ENCODE results near the gene STAMBPL1.

STAMBPL1 gene

DNA sequence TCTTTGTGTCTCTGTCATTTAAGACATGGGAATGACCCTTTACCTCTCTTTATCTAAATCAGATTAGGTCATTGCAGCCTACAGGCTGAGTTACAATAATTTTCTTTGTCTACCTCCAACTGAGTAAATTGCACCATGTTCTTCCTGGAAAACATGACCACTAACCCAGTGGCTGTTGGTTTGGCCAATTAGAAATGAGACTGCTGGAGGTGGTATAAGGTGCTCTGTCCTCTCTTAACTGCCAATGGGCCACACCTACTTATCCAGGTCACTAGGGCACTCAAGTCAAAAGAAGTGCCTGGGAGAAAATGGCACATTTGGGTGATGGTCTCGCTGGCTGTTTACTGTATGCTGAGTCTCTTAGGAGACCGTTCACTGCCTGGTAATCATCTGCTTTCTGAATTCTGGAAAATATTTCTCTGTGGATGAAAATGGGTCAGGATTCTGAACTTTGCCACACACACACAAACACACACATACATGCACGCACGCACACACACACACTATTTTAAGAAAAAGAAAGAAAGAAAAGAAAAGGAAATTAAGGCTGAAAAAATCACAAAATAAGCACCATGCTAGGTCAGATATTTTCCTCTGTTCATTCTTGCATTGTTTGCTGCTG lies 16.4 kb downstream of the STAMBPL1 start:
- no peak for FAIRE-seq

DNA sequence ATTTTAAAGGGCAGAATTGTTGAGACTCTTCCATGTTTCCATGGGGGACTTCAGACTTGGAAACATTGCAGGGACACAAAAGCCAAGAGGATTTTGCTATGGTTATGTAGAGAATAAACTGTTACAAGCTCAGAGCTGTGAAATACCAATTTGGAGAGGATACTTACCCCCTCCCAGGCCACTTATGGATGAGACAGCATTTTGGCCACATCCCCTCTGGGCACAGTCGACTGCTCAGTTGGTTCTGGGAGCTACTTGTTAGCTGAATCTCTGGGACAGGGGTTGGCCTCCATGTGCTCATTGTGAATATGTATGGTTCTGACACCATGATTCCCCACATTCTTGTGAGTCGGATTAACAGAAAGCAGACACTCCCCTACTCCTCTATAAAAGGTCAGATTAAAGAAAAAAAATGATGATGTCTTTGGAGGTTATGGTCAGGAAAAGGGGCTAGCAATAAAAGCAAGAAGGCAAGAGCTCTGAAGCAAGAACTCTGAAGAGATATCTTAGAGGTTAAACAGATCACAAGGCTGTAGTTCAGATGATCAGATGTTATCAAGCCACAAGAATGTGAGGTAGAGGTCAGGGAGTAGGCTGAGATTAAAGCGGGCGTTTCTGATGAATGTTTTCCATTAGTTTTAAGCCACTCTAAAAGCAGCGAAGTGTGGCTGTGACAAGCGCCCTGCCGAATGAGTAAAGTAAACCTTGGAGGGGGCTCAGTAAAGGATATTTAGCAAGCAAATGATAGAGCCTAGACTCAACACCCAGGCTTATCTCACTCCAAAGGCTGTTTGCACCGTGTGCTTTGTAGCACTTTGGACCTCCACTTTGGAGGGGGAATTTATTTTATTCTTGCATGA lies 17.2 kb downstream of the STAMBPL1 start:
- no peak for FAIRE-seq

DNA sequence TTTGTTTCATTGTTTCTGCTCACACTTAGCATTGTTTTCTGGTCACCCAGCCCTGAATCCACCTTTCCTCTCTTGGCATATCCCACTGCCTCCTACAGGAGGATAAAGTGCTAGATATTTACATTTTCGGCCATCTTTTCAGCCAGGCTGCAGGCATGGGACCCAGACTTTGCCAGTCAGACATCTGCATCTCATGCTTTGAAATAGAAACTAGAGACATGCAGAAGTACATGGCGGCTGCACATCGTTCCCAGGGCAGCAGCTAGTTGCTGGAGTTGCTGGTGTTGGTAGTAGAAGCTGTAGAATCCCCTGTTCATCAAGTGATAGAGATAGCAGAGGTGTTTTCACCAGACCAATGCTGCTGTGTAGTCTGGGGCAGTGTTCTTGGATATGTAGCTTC lies 18.7 kb downstream of the STAMBPL1 start:
- FAIRE-seq: no peak

DNA sequence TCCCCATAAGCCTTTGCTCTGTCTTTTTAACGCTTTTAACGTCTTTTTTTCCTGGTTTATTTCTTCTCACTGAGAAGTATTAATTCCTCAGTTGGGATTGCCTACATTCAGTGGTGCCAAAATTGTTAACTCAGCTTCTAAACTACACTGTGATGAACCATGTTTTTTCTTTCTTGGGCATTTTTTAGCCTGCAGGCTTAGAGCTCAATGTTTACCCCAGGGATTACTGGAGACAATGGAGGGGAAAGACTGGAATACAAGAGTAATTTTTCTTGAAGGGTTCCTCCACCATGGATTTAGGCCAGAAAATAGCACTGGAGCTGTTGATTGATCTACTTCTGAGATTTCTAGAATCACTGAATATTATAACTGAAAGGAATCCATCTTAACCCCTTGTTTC lies 19.8 kb downstream of the STAMBPL1 start:
- no peak for FAIRE-seq

DNA sequence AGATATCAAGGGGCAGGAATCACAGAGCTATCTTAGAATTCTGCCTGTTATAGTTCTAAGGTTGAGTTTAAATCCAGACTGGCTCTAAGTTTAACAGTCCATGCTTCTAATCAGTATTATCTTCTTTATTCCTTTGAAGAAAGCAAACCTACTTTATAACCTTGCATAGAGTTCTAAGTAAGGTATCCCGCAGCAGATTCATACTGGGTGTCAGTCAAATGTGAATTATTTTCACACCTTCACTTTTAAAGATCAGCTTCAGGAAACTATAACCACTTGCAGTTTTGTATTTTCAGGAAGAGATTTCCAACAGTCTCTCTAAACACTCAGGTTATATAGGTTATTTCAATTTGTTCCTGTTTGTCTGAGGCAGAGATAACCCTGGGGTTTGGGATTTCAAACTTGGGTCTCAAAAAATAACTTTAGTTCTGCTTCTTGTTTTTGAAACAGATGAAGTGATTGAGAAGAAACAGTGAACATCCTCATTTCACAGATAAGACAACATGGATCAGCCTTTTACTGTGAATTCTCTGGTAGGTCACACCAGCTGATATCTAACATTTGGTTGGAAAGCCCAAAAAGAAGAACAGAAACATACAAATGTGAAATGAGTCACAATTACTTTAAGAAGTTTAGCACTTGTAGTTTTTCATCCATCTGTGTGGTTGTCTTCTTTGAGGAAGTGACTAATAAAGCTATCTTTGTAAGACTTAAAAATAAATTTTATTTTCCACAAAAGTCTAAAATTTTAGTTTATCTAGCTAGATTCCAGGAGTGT lies 21.4 kb downstream of the STAMBPL1 start:
- no peak for FAIRE-seq

DNA sequence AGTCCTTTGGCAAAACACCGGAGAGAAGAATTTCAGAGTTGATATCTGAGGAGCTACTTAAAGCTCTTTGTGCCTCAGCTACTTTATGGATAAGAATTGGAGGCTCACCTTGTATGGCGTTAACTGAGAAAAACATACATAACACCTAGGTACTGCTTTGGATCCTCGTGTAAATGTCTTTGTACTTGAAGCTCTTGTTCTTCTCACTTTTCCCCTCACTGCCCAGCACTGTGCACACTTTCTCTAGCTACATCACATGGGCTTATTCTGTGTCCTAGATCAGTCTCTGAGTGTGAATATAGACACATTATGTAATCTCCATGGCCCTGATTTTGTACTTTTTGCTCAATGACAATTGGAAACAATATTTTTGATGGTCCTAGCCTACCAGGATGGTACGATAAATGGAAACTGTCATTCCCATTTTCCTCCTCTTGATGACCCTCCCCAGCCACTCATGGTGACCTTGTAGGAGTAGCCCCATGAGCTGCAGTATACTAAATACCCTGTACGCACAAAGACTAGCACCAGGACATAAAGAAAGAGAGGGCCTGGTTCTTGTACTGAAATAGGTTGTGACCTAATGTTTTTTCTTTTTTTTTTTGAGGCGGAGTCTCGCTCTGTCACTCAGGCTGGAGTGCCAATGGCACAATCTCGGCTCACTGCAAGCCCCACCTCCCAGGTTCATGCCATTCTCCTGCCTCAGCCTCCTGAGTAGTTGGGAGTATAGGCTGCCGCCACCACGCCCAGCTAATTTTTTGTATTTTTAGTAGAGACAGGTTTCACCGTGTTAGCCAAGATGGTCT lies 22.1 kb downstream of the STAMBPL1 start:
- FAIRE-seq: no peak

DNA sequence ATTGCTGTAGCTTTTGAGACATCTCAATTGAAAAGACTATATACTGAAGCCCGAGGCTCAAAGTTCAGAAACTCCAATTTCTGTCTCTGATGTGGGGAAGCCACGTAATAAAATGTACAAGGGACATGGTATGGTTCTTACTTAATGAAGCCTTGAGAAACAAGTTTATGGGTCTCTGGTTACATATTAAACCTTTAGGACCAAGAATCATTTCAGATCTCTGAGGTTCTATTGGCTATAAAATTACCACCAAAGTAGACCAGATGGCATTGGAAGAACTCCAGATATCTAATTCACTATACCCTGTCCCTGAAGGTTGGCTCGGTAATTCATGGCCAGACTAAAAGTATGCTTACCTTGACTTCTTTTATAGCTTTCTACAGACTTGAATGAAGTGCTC lies 23.7 kb downstream of the STAMBPL1 start:
- no peak for FAIRE-seq

DNA sequence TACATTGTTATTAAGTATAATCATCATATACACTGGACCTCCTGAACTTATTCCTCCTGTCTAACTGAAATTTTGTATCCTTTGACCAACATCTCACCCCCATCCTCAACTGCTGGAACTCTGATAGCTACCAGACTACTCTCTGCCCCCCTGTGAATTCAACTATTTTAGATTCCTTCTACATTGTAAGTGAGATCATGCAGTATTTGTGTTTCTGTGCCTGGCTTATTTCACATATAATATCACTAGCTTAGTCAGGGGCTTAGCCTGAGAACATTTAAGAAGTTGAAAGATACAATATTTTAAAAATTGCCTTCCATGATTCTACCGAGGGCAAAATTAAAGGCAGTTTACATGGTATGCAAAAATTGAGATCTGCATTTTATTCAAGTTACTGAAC lies 26.9 kb downstream of the STAMBPL1 start:
- FAIRE-seq: no peak

DNA sequence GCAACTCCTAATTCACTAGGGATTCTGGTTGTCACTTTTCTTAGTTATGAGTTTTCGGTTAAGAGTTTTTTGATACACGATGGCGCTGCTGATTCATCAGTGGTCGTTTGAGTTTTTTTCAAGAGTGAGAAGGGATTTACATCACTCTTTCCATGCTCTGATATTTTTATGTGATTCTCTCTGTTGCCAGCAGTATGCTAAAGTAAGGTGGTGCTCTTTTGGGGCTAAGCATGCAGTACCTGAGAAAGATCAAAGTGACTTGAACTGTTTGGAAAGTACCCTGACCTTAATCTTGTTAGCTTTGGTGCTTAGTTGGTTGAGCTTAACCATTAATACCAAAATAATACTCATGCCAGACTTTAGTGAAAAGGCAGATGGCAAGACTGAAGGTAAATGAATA lies 28.1 kb downstream of the STAMBPL1 start:
- FAIRE-seq: no peak

DNA sequence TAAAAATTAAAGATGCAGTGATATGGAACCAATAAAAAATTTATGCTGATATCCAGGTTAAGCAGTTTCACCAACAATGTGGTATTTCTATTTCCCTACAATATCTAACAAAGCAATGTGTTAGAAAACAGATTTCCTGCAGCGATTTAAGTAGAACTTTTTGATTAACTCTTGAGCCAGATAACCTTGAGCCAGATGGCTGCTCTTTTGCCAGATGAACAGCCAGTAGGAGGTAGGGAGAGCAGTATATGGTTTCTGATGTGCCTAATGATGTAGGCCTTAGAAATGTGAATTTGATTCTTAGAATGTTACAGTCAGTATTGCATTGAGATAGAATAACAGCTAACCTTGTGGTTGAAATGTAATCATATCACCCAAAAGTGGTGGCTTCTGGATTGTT lies 31.1 kb downstream of the STAMBPL1 start:
- no peak for FAIRE-seq

DNA sequence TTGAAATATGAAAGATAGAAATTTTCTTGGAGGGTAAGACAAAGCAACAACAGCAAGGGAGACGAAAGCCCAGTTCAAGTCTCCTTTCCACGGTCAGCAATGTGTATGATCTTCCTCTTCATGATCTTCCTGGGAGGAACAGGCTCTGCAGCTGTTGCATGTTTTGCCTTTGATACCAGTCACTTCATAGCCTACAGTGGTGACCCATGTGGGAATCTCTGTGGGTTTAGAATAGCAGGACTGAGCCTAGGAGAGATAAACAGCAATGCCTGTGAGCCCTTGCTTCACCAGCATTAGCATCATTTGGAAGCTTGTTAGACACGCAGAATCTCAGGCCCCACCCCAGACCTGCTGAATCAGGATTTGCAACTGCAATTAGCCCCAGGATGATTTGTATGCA lies 31.8 kb downstream of the STAMBPL1 start:
- no peak for FAIRE-seq

DNA sequence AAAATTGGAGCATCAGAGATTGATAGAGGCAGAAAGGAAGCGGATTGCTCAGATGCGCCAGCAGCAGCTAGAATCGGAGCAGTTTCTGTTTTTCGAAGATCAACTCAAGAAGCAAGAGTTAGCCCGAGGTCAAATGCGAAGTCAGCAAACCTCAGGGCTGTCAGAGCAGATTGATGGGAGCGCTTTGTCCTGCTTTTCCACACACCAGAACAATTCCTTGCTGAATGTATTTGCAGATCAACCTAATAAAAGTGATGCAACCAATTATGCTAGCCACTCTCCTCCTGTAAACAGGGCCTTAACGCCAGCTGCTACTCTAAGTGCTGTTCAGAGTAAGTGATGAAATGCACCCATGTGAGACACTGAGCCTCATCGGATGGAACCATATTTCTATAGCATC lies 33.1 kb downstream of the STAMBPL1 start:
- FAIRE-seq: no peak

DNA sequence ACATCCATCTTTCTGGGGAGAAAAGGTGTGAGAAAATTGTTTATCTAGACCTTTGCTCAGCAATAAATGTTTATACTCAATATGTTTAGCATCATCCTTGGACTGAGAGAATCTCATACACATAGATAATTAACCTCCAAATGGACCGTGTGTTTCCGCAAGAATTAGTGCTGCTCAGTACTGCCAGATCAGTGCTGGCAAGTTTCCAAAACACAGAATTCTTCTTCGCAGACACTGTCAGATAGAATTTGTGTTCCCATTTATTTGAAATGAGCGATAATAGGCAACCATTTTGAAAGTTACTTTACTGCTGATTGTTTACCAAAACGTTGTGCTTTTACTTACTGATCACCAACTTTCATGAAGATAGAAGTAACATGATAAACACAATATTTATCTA lies 33.7 kb downstream of the STAMBPL1 start:
- FAIRE-seq: no peak

DNA sequence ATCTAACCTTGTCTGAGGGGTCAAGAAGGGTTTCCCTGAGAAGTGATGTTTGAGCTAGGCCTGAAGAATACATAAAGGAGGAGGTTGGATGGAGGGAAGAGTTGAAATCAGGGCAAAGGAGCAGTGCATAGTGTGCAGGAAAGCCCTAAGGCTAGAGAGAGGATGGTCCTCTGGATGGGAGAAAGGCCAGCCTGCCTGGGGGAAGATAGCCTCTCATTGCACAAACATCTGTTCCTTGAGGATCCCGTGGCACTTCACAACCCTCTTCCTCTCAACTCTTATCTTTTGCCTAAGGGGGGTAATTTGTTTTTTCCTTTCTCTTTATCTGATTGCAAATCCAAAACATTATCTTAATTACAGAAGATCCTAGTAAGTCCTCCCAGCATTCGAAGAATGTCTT lies 35.7 kb downstream of the STAMBPL1 start:
- FAIRE-seq: no peak

DNA sequence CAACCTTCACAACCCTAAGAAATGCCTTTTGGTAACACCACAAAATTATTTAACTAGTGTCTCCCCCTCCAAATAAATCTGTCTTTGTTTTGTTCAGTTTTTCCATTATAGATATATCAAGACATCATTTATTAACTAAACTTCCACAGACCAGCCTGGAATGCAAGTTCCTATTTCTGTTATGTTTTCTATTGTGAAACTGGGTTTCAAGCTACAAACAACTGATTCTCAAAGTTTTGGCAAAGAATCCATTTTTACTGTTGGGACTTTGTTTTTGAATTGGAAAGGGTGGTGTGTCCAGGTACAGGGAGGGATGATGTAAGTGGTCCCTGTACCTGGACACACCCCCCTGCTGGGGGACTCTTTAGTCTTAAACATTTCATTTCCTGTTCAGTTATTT lies 36.2 kb downstream of the STAMBPL1 start:
- no peak for FAIRE-seq

DNA sequence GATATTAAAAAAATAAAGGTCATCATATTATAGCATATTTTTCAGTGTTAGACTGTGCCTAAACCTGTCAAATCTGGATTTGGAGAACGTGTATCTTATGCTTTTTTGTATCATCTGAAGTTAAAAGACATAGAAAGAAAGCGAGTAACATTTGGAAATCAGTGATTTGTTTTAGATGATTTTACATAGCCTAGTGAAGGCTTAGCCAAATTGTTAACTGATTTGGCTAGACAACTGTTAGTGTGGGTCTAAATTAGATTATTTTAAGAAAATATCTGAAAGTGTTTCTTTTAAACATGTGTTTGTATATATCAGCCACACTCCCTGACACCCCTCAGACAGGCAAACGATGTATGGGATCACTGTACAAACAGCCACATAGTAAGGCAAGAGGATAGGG lies 36.9 kb downstream of the STAMBPL1 start:
- no peak for FAIRE-seq

DNA sequence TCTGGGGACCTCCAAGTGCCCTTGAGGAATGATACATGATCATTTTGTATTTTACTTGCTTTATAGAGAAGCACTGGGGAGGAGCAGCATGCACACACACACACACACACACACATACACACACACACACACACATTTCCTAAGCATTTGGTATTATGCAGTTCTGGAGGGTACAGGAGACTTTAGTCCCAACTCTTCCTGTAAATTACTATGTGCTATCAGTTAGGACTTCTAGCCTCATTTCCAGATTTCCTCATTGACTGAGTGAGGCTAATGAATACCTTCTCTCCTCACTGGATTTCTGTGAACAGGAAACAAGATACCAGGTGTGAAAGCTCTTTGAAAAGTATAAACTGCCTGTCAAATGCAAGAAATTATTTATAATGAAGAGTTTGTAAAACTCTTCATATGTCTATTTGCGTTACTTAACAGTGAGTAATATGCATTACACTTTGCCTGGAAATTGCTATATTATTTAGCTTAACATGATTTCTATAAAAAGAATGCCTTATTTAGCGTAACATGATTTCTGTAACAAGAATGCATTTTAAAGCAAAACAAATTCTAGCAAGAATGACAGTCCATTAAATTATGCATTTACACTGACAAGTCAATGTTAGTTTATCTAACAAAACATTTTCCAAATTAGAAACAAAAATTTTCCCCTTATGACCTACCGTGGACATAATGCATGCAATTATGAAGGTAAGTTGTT lies 38.3 kb downstream of the STAMBPL1 start:
- FAIRE-seq: no peak

DNA sequence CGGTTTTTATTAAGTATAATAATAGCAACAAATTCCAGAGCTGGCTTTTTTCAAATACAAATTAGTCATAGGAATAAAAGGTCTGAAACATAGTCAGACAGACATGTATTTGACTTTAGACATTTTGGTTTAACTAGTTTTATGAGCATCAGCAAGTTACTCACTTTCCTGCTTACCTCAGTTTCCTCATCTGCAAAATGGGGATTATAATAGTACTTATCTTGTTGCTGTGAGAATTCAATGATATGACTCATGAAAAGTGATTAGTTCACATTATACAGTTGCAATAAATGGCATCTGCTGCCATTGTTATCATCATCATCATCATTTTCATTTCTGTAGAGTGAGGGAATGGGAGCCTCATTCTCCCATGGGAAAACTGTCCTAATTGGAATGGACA lies 39.0 kb downstream of the STAMBPL1 start:
- FAIRE-seq: no peak

DNA sequence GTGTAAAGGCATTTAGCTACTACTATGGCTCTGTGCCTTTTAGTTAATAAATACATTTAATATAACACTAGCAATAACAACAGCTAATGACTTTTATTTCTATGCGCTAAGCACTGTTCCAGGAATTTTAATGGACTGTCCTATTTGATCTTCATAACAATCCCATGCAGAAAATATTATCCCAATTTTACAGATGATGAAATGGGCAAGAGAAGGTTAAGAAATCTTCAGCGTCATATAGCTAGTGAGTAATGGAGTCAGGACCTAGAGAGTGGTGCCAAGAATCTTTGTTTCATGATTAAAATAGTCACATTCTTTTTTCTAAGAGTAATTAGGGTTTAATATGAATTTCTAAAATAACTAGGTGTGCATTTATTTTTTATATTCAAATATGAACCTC lies 40.2 kb downstream of the STAMBPL1 start:
- FAIRE-seq: no peak

DNA sequence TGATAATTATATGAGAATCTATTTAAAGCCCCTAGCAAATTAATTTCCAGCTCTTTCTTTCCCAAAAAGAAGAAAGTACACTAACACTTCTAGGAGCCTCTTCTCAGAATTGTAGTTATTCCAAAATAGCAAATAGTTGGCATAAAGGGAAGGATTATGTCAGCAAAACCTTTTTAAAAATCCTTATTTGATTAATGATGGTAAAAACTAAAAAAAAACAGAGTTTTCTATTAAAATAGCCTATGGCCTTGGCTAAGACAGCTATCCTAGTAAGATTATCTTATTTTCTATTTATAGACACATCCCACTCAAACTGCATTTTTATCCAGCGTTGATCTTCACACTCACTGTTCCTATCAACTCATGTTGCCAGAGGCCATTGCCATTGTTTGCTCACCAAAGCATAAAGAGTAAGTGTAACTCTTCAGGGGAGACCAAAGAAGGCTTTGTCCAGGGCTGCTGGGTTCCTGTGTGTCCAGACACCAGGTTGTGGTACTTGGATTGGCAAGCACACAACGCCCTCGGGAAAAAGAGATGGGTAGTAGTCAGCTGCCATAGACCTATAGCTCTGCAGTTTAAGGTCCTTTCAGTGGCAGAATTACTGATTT lies 41.0 kb downstream of the STAMBPL1 start:
- no peak for FAIRE-seq

DNA sequence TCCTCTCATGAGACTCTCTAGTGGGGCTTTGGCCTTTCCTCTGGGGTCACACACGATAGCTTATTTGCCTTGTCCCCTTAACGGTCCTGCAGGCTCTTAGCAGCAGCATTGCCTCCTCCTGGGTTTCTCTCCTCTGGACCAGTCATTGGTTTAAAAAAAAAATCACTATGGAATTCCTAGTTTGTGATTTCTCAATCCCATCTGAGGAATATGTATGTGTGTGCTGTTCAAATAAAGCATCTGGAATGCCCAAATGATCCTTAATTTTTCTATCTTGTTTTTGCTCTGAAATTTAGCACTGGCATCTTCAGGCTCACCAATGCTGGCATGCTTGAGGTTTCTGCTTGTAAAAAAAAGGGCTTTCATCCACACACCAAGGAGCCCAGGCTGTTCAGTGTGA lies 42.0 kb downstream of the STAMBPL1 start:
- no peak for FAIRE-seq

DNA sequence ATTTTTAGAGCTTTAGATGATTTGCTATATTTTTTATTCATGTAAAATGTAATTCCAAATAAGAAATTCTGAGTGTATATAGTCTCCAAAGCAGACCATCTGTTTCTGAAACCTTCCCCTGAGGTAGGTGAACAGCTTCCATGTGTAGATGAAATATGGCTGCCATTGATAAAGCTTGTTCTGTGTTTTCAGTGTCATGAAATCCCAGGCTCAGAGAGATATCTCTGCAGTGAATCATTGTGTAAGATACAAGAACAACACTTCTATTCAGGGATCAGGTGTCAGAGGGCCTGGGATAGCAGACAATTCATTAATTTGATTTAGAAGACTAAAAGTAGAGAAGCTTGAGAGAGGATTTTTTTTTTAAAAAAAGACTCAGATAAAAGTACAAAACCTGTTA lies 43.5 kb downstream of the STAMBPL1 start:
- FAIRE-seq: no peak
